ENCODE data around the gene SRGAP1. TPM values are rescaled to one million over a fixed set of nuclear protein-coding genes. Genes with fewer than 3 reads are reported as not detected.

The SRGAP1 gene
- total RNA-seq, 2 experiments from 2014 or later, result 0.03 to 0.08 TPM

- POLR2A ChIA-PET, result no interaction called here
- ATAC-seq (ENCODE audit: low read depth), result no peak
- no peaks in the 10 kb centered on the region for H3K4me1 Mint-ChIP-seq
- H3K9me3 Mint-ChIP-seq, result no peaks in the 10 kb centered on the region
- no peak overlapping the region for H3K27ac Mint-ChIP-seq
- no peak overlapping the region for H3K4me3 Mint-ChIP-seq
- DNase-seq, result no peak
- H3K36me3 Mint-ChIP-seq, result no peaks in the 10 kb centered on the region
- no peaks in the 10 kb centered on the region for H3K27me3 Mint-ChIP-seq
These were observed 83.0 kb downstream of the SRGAP1 start for GRCh38 chr12:63927511-63927910.

GRCh38 chr12:63928305-63928704, 83.8 kb downstream of the SRGAP1 start:
- Mint-ChIP-seq H3K4me1 (no peaks in the 10 kb centered on the region), H3K9me3 (no peaks in the 10 kb centered on the region), H3K27me3 (no peaks in the 10 kb centered on the region), H3K4me3 (no peak overlapping the region), H3K36me3 (no peaks in the 10 kb centered on the region), H3K27ac (no peak overlapping the region)
- DNase-seq, result no peak
- POLR2A ChIA-PET, result no interaction called here
- no peak for ATAC-seq (ENCODE audit: low read depth)

- ATAC-seq (ENCODE audit: low read depth) (no peak), DNase-seq (no peak)
- Mint-ChIP-seq H3K9me3 (no peaks in the 10 kb centered on the region), H3K27me3 (peaks cover 3% of the 10 kb centered on the region), H3K27ac (no peak overlapping the region), H3K36me3 (no peaks in the 10 kb centered on the region), H3K4me3 (no peak overlapping the region), H3K4me1 (no peaks in the 10 kb centered on the region)
- POLR2A ChIA-PET, result no interaction called here
These were observed 84.9 kb downstream of the SRGAP1 start for GRCh38 chr12:63929426-63929825.

GRCh38 chr12:63930971-63931370, 86.5 kb downstream of the SRGAP1 start:
- Mint-ChIP-seq H3K36me3 (no peaks in the 10 kb centered on the region), H3K27ac (no peak overlapping the region)
- no peak for ATAC-seq (ENCODE audit: low read depth)

GRCh38 chr12:63931703-63932102, 87.2 kb downstream of the SRGAP1 start:
- H3K27me3 Mint-ChIP-seq, result peaks cover 4% of the 10 kb centered on the region
- H3K4me3 Mint-ChIP-seq, result no peak overlapping the region
- no peak overlapping the region for H3K27ac Mint-ChIP-seq
- H3K36me3 Mint-ChIP-seq, result no peaks in the 10 kb centered on the region
- no peaks in the 10 kb centered on the region for H3K9me3 Mint-ChIP-seq
- POLR2A ChIA-PET, result no interaction called here
- no peak for DNase-seq
- no peak for ATAC-seq (ENCODE audit: low read depth)
- no peaks in the 10 kb centered on the region for H3K4me1 Mint-ChIP-seq

More at GRCh38 chr12:63930971-63931370, 86.5 kb downstream of the SRGAP1 start:
- POLR2A ChIA-PET, result no interaction called here
- DNase-seq, result no peak
- Mint-ChIP-seq H3K4me3 (no peak overlapping the region), H3K9me3 (no peaks in the 10 kb centered on the region), H3K27me3 (peaks cover 4% of the 10 kb centered on the region), H3K4me1 (no peaks in the 10 kb centered on the region)

- no peaks in the 10 kb centered on the region for H3K4me1 Mint-ChIP-seq
- no peaks in the 10 kb centered on the region for H3K9me3 Mint-ChIP-seq
- no peak overlapping the region for H3K27ac Mint-ChIP-seq
- ATAC-seq (ENCODE audit: low read depth) (no peak), DNase-seq (no peak)
- H3K27me3 Mint-ChIP-seq, result peaks cover 7% of the 10 kb centered on the region
- POLR2A ChIA-PET, result no interaction called here
- H3K4me3 Mint-ChIP-seq, result no peak overlapping the region
- no peaks in the 10 kb centered on the region for H3K36me3 Mint-ChIP-seq
These were observed 90.4 kb downstream of the SRGAP1 start for GRCh38 chr12:63934936-63935335.

- Mint-ChIP-seq H3K27me3 (peaks cover 7% of the 10 kb centered on the region), H3K4me1 (no peaks in the 10 kb centered on the region), H3K9me3 (no peaks in the 10 kb centered on the region), H3K36me3 (no peaks in the 10 kb centered on the region), H3K27ac (no peak overlapping the region), H3K4me3 (no peak overlapping the region)
- POLR2A ChIA-PET, result no interaction called here
- DNase-seq, result no peak
- no peak for ATAC-seq (ENCODE audit: low read depth)
These were observed 90.9 kb downstream of the SRGAP1 start for GRCh38 chr12:63935361-63935760.

GRCh38 chr12:63937378-63938316, 93.1 kb downstream of the SRGAP1 start:
- Mint-ChIP-seq H3K27me3 (peaks cover 7% of the 10 kb centered on the region), H3K9me3 (no peaks in the 10 kb centered on the region), H3K36me3 (no peaks in the 10 kb centered on the region), H3K4me3 (no peak overlapping the region), H3K4me1 (no peaks in the 10 kb centered on the region), H3K27ac (no peak overlapping the region)
- POLR2A ChIA-PET, result no interaction called here
- DNase-seq (no peak), ATAC-seq (ENCODE audit: low read depth) (no peak)

GRCh38 chr12:63940310-63941005, 96.0 kb downstream of the SRGAP1 start:
- ATAC-seq (ENCODE audit: low read depth), result no peak
- POLR2A ChIA-PET, result no interaction called here
- DNase-seq, result no peak
- Mint-ChIP-seq H3K4me3 (no peak overlapping the region), H3K4me1 (peaks cover 1% of the 10 kb centered on the region), H3K27me3 (peaks cover 4% of the 10 kb centered on the region), H3K27ac (no peak overlapping the region), H3K36me3 (no peaks in the 10 kb centered on the region), H3K9me3 (no peaks in the 10 kb centered on the region)

- POLR2A ChIA-PET, result no interaction called here
- H3K4me3 Mint-ChIP-seq, result no peak overlapping the region
- H3K27me3 Mint-ChIP-seq, result peaks cover 2% of the 10 kb centered on the region
- H3K4me1 Mint-ChIP-seq, result peaks cover 1% of the 10 kb centered on the region
- no peaks in the 10 kb centered on the region for H3K36me3 Mint-ChIP-seq
- no peaks in the 10 kb centered on the region for H3K9me3 Mint-ChIP-seq
- ATAC-seq (ENCODE audit: low read depth), result no peak
- no peak overlapping the region for H3K27ac Mint-ChIP-seq
- no peak for DNase-seq
These were observed 96.8 kb downstream of the SRGAP1 start for GRCh38 chr12:63941166-63941800.

- DNase-seq, result no peak
- Mint-ChIP-seq H3K27me3 (peaks cover 2% of the 10 kb centered on the region), H3K27ac (no peak overlapping the region), H3K36me3 (no peaks in the 10 kb centered on the region), H3K9me3 (no peaks in the 10 kb centered on the region), H3K4me3 (no peak overlapping the region), H3K4me1 (peaks cover 1% of the 10 kb centered on the region)
- POLR2A ChIA-PET, result no interaction called here
- ATAC-seq (ENCODE audit: low read depth), result no peak
These were observed 97.4 kb downstream of the SRGAP1 start for GRCh38 chr12:63941879-63942278.

- Mint-ChIP-seq H3K27me3 (peaks cover 2% of the 10 kb centered on the region), H3K4me3 (no peak overlapping the region), H3K36me3 (no peaks in the 10 kb centered on the region), H3K4me1 (peaks cover 1% of the 10 kb centered on the region), H3K9me3 (no peaks in the 10 kb centered on the region), H3K27ac (no peak overlapping the region)
- POLR2A ChIA-PET, result no interaction called here
- ATAC-seq (ENCODE audit: low read depth) (no peak), DNase-seq (no peak)
These were observed 98.2 kb downstream of the SRGAP1 start for GRCh38 chr12:63942464-63943241.

- H3K4me1 Mint-ChIP-seq, result peaks cover 1% of the 10 kb centered on the region
- H3K36me3 Mint-ChIP-seq, result no peaks in the 10 kb centered on the region
- ATAC-seq (ENCODE audit: low read depth), result no peak
- H3K4me3 Mint-ChIP-seq, result no peak overlapping the region
- POLR2A ChIA-PET, result no interaction called here
- peaks cover 2% of the 10 kb centered on the region for H3K27me3 Mint-ChIP-seq
- no peak for DNase-seq
- H3K27ac Mint-ChIP-seq, result no peak overlapping the region
- no peaks in the 10 kb centered on the region for H3K9me3 Mint-ChIP-seq
These were observed 99.6 kb downstream of the SRGAP1 start for GRCh38 chr12:63944034-63944579.
